GM19025 (cell line): ENCODE data around the gene LTBP1.

Experiments used
- ATAC-seq: cut with Tn5 transposase; IDR thresholded peaks from one replicate; pipeline ENCODE4 v1.9.1; 2021; ENCODE audit warnings: mild to moderate bottlenecking, low read depth, moderate library complexity; ENCODE audit not compliant: unreplicated experiment

Gene LTBP1

GRCh38 chr2:33284287-33284686, 337.5 kb downstream of the LTBP1 start:
- ATAC-seq, result no peak

GRCh38 chr2:33287507-33288005, 340.8 kb downstream of the LTBP1 start:
- ATAC-seq, result no peak

DNA sequence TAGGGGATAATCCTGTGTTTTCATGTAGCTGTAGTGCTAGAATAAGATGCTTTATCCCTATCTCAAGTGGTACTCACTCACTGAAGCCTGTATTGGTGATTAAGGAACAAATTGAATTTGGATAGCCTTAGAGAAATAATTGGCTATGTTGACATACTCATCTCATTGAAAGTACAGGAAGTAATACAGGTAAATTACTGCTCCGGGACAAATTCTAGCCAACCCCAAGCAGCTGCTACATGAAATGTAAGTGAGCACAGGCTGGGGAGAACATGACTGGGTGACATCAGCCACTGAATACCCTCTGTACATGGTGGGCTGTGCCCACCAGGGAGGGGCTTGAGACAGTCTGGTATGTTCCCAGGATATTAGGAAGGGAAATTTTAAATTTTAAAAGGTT, 341.3 kb downstream of the LTBP1 start:
- ATAC-seq, result no peak

GRCh38 chr2:33289961-33290360, 343.2 kb downstream of the LTBP1 start:
- ATAC-seq, result no peak

- ATAC-seq, result no peak
These were observed 344.7 kb downstream of the LTBP1 start for GRCh38 chr2:33291278-33292013.

DNA sequence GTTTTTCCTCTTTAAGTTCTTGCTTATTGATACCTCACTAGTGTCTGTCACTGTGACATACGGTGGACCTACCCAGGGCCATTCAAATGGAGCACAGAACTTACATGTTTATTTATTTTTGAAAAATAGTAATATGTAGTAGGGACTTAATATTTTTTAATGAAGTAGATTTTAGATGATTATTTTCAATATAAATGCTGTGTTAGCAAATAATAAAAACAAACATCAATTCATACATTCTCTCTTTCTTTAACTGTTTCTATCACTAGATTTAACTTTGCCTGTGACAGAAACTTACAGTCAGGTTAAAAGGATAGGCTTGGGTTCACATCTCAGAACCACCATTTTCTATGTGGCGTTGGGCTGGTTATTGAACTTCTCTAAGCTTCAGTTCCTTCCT, 345.3 kb downstream of the LTBP1 start:
- ATAC-seq, result no peak

DNA sequence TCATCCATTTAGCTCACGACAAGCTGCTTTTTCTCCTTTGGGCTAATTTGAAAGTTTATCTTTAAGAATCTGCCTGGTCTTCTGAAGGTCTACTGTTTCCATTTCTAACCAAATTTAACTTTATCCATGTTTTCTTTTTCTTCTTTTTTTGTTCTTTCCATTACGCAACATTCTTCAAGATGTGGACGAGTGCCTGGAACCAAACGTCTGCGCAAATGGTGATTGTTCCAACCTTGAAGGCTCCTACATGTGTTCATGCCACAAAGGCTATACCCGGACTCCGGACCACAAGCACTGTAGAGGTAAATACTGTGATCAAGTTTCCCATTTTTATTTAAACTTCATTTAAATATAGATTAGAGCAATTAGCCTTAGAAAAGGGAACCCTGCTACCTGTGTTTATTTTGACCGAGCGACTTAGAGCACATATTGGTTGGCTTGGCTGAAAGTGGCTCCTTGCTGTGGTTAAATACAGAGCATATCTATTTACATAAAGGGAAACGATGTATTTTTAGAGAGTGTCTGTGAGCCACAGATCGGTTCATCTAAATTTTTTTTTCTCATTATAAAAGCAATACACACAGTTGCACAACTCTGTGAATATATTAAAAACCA, 346.3 kb downstream of the LTBP1 start:
- no peak for ATAC-seq

- no peak for ATAC-seq
These were observed 351.5 kb downstream of the LTBP1 start for GRCh38 chr2:33298233-33298632.

DNA sequence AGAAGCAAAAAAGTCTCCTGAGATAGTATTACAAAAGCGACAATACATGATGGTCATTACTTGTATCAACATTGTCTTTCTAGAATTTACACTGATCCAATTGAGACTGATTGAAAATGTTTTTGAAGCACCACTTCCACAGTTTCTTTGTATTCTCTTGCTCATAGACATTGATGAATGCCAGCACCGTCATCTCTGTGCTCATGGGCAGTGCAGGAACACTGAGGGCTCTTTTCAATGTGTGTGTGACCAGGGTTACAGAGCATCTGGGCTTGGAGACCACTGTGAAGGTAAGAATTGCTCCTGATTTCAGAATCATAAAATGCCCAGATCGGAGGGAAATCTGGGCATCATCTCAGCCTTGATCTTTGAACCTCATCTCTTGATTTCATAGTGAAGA, 354.6 kb downstream of the LTBP1 start:
- no peak for ATAC-seq

- no peak for ATAC-seq
These were observed 355.6 kb downstream of the LTBP1 start for GRCh38 chr2:33302348-33302747.

- ATAC-seq, result no peak
These were observed 357.5 kb downstream of the LTBP1 start for GRCh38 chr2:33304032-33304864.

DNA sequence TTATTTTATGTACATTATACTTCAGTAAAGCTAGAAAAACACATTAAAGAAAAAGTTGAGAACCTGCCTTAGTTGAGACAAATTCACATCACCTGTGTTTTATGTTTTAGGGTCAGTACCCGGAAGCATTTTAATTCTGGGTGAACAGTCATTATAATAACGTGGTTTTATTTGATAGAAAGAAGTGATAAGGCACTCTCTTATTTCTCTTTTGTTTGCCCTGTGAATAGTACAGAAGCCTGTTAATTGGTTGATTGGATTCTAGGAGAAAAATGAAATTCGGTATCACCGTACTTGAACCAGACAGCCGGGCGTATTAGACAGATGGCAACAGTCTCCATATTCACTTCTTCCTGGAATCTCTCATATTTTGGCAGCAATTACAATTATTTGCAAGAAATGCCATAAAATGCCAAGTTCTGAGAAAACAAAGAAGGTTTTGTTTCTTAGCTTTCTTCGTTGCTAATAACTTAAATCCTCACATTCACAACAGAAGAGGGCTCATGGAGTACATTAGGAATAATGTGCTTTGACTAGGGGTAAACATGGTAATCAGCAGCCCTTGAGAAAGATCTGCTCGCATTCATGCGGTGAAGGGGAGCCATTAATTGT, 361.0 kb downstream of the LTBP1 start:
- no peak for ATAC-seq

DNA sequence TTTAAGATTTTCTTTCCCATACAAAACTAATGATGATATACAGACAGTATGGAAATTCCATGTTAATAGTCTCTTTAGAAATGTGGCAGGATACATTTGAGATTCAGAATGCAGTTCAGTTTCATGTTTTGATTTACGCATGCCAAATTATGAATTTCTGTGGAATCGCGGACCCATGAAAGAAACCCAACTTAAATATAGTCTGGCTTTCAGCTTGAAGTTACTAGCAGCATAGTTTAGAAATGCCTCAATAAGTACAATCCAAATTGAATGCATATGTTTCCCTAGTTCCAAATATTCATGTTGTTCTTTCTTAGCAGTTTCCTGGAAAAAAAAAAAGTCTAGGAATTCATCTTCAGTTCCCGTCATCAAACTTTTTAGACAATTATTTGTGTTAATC, 365.6 kb downstream of the LTBP1 start:
- ATAC-seq, result no peak

- no peak for ATAC-seq
These were observed 366.3 kb downstream of the LTBP1 start for GRCh38 chr2:33313039-33313438.

DNA sequence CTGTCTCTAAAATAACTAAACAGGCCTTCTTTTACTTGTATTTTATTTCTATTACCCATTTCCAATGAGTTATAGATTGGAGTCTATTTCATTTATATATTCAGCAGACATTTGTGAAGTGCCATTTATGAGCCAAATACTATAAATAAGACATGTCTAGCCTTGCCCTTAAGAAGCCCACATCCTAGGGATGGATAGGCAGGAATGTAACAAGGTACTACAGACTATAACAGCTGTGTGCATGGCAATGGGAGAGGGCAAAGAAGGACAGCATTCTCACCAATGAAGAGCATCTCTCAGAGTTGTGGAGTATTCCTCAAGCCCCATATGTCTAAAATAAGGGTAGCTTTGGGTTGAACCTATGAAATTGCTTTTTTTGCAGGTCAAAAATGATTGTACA, 367.8 kb downstream of the LTBP1 start:
- ATAC-seq, result no peak

DNA sequence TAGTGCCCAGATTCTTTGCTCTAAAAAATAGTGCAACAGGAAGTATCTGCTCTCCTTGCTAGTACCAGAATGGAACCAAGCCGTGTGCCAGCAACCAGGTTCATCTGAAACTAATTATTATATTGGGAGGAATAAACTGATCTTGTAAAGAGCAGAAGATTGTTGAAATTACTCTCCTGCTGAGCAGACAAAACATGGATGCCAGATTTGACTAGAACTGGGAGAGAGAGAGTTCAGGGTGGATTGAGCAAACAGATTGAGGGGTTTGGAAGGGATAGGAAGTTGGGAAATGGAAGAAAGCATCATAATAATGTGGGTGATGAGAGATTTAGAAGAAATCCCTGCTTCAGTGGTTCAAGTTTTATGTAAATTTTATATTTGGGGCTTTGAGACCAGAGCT, 369.6 kb downstream of the LTBP1 start:
- no peak for ATAC-seq

DNA sequence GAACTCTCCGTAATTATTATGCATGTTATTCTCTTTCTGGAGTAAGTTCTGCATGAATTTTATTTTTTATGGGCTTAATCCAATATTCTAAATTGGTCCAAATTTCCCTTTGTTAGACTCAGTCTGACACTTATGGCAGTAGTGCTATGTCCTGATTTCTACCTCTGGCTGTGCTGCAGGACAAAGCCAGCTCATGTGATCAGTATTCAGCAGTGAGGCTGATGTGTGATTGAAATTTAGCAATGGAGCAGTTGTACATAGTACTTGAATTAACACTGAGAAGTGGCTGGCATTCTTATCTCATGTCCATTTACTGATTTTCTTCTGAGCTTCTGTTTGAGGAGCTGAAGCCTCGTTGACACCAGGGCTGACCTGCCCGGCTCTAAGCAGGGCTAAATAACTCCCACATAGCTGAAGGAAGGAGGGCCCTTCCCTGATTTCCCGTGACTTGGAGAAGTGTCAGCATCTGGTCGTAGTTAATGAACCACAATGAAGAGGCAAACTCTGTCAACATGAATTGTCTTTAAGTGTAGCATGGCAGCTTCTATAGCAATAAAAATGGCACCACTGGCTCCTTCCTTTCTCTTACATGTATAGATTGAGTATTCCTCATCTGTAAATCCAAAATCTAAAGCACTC, 370.7 kb downstream of the LTBP1 start:
- ATAC-seq, result no peak

DNA sequence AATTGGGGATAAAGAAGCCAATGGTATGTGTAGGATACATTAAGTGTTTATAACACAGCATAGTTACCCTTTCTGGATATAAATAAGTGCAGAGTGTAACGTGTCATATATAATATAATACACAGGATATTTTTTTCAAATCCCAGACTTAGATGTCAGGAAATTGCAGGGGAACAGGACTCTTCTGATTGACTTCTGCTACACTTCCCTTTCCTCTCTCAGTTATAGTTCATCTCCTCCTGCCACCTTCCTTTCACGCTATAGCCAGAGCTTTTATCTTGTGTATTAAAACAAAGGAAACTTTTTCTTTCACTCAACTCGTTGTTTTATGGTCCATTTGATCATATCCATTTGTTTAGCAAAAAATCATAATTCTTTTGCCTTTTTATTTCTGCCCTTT, 371.7 kb downstream of the LTBP1 start:
- no peak for ATAC-seq

DNA sequence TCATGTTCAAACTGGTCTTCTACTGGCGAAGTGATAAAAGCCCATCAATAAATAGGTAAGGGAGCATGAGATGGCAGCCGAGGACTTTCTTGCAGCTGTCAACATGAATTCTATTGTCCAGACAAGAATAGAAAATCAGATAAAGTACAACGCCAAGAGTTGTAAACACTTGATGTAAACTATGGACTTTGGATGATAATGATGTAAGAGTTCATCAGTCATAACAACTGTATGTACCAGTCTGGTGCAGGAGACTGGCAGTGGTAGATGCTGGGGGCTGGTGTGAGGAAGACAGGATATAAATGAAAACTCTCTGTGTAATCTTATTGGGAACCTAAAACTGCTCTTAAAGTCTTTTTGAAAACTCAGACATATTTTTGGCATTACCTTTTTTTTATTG, 373.8 kb downstream of the LTBP1 start:
- no peak for ATAC-seq

DNA sequence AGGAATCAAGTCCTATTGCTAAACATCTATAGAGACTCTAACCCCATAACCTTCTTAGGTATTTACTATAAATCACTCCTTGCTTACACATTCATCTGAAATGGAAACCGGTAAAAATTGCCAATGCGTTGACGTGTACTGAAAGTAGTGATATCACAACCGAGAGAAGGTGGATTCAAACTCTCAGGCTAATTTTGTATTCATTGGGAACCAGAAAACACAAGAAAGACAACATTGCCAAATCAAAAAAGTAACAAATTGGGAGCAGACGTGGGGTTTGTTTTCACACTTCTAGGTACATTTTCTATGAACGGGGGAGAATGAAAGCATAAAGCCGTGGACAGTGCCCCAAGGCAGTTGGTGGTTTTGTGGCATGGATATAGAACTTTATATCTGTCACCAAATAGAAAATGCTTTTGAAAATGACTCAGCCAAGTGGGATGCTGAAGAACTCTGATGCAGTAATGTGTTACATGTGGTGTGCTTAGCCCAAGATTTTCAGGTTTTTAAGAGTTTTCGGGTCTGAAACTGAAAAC, 374.6 kb downstream of the LTBP1 start:
- ATAC-seq, result peak; percentile 51
